Endodermal cell (in vitro differentiated cells): ENCODE measurements around the gene DSN1. TPM values are rescaled to one million over a fixed set of nuclear protein-coding genes. Genes with fewer than 3 reads are reported as not detected.

Experiments
- DNase-seq: peaks from one replicate; pipeline ENCODE4 v3.0.0-alpha.2; 2017
- H3K27ac ChIP-seq: 2 replicates; pipeline ENCODE4 v1.5.1; 2013; ENCODE audit warnings: mild to moderate bottlenecking, low read depth, low read length, moderate library complexity
- H3K27me3 ChIP-seq: 2 replicates; pipeline ENCODE4 v1.6.1; 2013; ENCODE audit warnings: mild to moderate bottlenecking, low read length, moderate library complexity; ENCODE audit not compliant: insufficient read depth, control insufficient read depth, poor library complexity, severe bottlenecking
- H3K36me3 ChIP-seq: 2 replicates; pipeline ENCODE4 v1.7.0; 2013; ENCODE audit warnings: mild to moderate bottlenecking, low read length, moderate library complexity; ENCODE audit not compliant: control insufficient read depth, insufficient read depth
- H3K4me1 ChIP-seq: one replicate; pipeline ENCODE4 v1.7.0; 2013; ENCODE audit warnings: low read length; ENCODE audit not compliant: control insufficient read depth, insufficient read depth
- H3K4me3 ChIP-seq: 2 replicates; pipeline ENCODE4 v1.5.1; 2013; ENCODE audit warnings: mild to moderate bottlenecking, low read length, moderate library complexity
- H3K9ac ChIP-seq: 2 replicates; pipeline ENCODE4 v1.6.1; 2013; ENCODE audit warnings: mild to moderate bottlenecking, low read length, moderate library complexity; ENCODE audit not compliant: poor library complexity, severe bottlenecking; ENCODE audit errors: extremely low read depth
- H3K9me3 ChIP-seq: 2 replicates; pipeline ENCODE4 v1.6.1; 2013; ENCODE audit warnings: mild to moderate bottlenecking, low read length, moderate library complexity; ENCODE audit not compliant: control insufficient read depth
- H3K27ac Mint-ChIP-seq: 2 replicates; pipeline ENCODE4 v1.8.0; 2020; ENCODE audit warnings: mixed read lengths
- H3K27me3 Mint-ChIP-seq: 2 replicates; pipeline ENCODE4 v1.8.0; 2021; ENCODE audit warnings: mild to moderate bottlenecking, mixed read lengths; ENCODE audit not compliant: insufficient read depth
- H3K36me3 Mint-ChIP-seq: 2 replicates; pipeline ENCODE4 v1.8.0; 2020; ENCODE audit warnings: low read depth, mixed read lengths
- H3K4me1 Mint-ChIP-seq: 2 replicates; pipeline ENCODE4 v1.8.0; 2020; ENCODE audit warnings: mixed read lengths
- H3K4me3 Mint-ChIP-seq: 2 replicates; pipeline ENCODE4 v1.8.0; 2020; ENCODE audit warnings: mild to moderate bottlenecking, moderate library complexity, mixed read lengths
- H3K9me3 Mint-ChIP-seq: 2 replicates; pipeline ENCODE4 v1.8.0; 2020; ENCODE audit warnings: mild to moderate bottlenecking, mixed read lengths
- CTCF ChIP-seq: fragments of 200-600 bp; sonication (generic); conservative IDR thresholded peaks from 2 replicates; pipeline ENCODE4 v1.5.0; 2021; ENCODE audit warnings: antibody characterized with exemption, mild to moderate bottlenecking
- WGBS, 2 experiments: methylation state at CpG; one replicate each; pipeline versions ENCODE4 v1.1.5 to v1.1.7; 2013; ENCODE audit warnings: missing lambda C conversion rate in 2 of 2, mixed read lengths in 1 of 2; ENCODE audit not compliant: insufficient coverage in 1 of 2, insufficient read length in 1 of 2; 5-methylcytosine and 5-hydroxymethylcytosine counted together
- total RNA-seq, 2 donors: library from RNA; stranded (reverse); fragmentation: NEBNext Ultra II Directional in 1 of 2; extraction: Animal tissue kit (Norgen Biotek cat#: 25700) in 1 of 2; gene quantifications; 2 replicates in 1 of 2; 3 replicates in 1 of 2; pipeline ENCODE4 v1.2.1, GENCODE V29; 2021

The DSN1 gene
- total RNA-seq, 2 donors from 2014 or later, result 21.4 to 32.4 TPM

- peaks cover 3% of the 10 kb centered on the region for H3K36me3 Mint-ChIP-seq
- H3K4me3 Mint-ChIP-seq, result no peak overlapping the region
- no peaks in the 10 kb centered on the region for H3K27me3 Mint-ChIP-seq
- TF ChIP-seq CTCF, result peak; percentile 74
- 66 to 92% methylated on average over 1 to 3 of the region's 3 CpGs for WGBS, 2 experiments
- Histone ChIP-seq H3K27ac (no peak overlapping the region), H3K9me3 (no peaks in the 10 kb centered on the region), H3K4me3 (no peak overlapping the region), H3K27me3 (no peaks in the 10 kb centered on the region), H3K36me3 (no peaks in the 10 kb centered on the region), H3K9ac (no peak overlapping the region), H3K4me1 (peaks cover 7% of the 10 kb centered on the region)
- peak; percentile 64 for DNase-seq
- peaks cover 17% of the 10 kb centered on the region for H3K4me1 Mint-ChIP-seq
- H3K27ac Mint-ChIP-seq, result no peak overlapping the region
- H3K9me3 Mint-ChIP-seq, result no peaks in the 10 kb centered on the region
These were observed 44.6 kb downstream of the DSN1 start for GRCh38 chr20:36728986-36729385.

- Histone ChIP-seq H3K27ac (no peak overlapping the region), H3K9ac (no peak overlapping the region), H3K36me3 (no peaks in the 10 kb centered on the region), H3K4me1 (no peaks in the 10 kb centered on the region), H3K9me3 (no peaks in the 10 kb centered on the region), H3K4me3 (no peak overlapping the region), H3K27me3 (no peaks in the 10 kb centered on the region)
- DNase-seq, result no peak
- TF ChIP-seq CTCF, result no peak
- H3K9me3 Mint-ChIP-seq, result no peaks in the 10 kb centered on the region
- H3K27me3 Mint-ChIP-seq, result no peaks in the 10 kb centered on the region
- H3K27ac Mint-ChIP-seq, result no peak overlapping the region
- H3K4me3 Mint-ChIP-seq, result no peak overlapping the region
- H3K36me3 Mint-ChIP-seq, result peaks cover 4% of the 10 kb centered on the region
- WGBS, 2 experiments, result 90 to 95% methylated on average over 2 to 3 of the region's 3 CpGs
- H3K4me1 Mint-ChIP-seq, result peaks cover 4% of the 10 kb centered on the region
These were observed 47.4 kb downstream of the DSN1 start for GRCh38 chr20:36726168-36726567.

- H3K9me3 Mint-ChIP-seq, result no peaks in the 10 kb centered on the region
- peaks cover 5% of the 10 kb centered on the region for H3K36me3 Mint-ChIP-seq
These were observed 53.1 kb downstream of the DSN1 start for GRCh38 chr20:36720510-36720909.

More at GRCh38 chr20:36720510-36720909, 53.1 kb downstream of the DSN1 start:
- Histone ChIP-seq H3K27ac (no peak overlapping the region), H3K4me1 (no peaks in the 10 kb centered on the region), H3K9ac (no peak overlapping the region), H3K36me3 (peaks cover 4% of the 10 kb centered on the region), H3K4me3 (no peak overlapping the region), H3K27me3 (no peaks in the 10 kb centered on the region), H3K9me3 (no peaks in the 10 kb centered on the region)
- no peaks in the 10 kb centered on the region for H3K4me1 Mint-ChIP-seq
- no peak overlapping the region for H3K27ac Mint-ChIP-seq
- 84 to 98% methylated on average over 2 to 3 of the region's 3 CpGs for WGBS, 2 experiments
- H3K4me3 Mint-ChIP-seq, result no peak overlapping the region
- H3K27me3 Mint-ChIP-seq, result no peaks in the 10 kb centered on the region
- no peak for DNase-seq
- TF ChIP-seq CTCF, result no peak
